ENCODE results near the gene COL26A1. TPM values are rescaled to one million over a fixed set of nuclear protein-coding genes. Genes with fewer than 3 reads are reported as not detected.

The COL26A1 gene
- total and polyA plus RNA-seq, 2 of the 4 experiments (the other 2 are of a cell fraction) = not detected

DNA sequence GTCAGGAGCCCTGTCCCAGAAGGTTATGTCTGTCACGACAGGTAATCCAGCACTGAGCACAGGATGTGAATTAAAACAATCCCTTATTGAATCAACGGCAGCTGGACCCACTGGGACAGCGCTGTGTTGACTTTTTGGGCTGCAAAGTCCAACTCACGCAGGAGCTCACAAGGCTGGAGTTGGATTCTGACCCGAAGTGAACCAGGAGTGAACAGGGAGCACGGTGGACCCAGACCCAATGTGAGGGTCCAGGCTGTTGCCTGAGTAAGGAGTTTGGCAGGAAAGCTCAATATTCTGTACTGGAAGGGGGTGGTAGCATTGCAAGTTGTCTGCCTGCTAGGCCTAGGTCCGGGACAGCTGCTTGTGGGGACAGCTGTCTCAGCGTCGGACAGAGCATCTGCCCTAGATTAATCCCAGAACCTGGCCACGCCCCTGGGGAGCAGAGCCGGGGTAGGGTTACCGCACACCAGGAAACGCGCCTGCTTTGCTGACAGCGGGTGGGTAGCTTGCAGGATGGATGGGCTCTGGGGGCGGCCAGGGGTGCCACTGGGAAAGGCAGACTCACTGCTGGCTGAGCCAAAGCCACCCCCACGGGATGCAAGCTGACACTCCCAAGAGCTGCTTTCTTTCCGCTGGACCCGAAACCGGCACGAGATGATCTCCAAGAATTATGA is 24.0 kb downstream of the COL26A1 start:
- no peak overlapping the region for H3K14ac ChIP-seq (replicated peaks; ENCODE audit: low read depth, low read length)
- H3K4me3 ChIP-seq (ENCODE audit: insufficient read depth, low read depth, low read length) = no peak overlapping the region
- 18% methylated on average over 10 of the region's 21 CpGs; no CpG with 5 or more reads in 1 of the 2 experiments for WGBS, 2 experiments (ENCODE audit: extremely low coverage in 2 of 2, insufficient read length in 1 of 2)
- no peak overlapping the region for H2BK15ac ChIP-seq (ENCODE audit: low read depth, low read length)
- H3K4ac ChIP-seq (ENCODE audit: low read depth, low read length) = no peak overlapping the region
- no peak overlapping the region for H2BK5ac ChIP-seq (ENCODE audit: low read depth, low read length, poor library complexity, severe bottlenecking)
- H3K23ac ChIP-seq (ENCODE audit: low read depth, low read length) = no peak overlapping the region
- in situ Hi-C loops (cut with MboI; ENCODE audit: low sequenced_read_pairs) (no loop called here), intact Hi-C loops (cut with micrococcal nuclease) (no loop called here), dilution Hi-C loops (cut with HindIII; ENCODE audit: low sequenced_read_pairs, unreplicated experiment) (no loop called here)
- DNase-seq (peak; percentile 4), ATAC-seq (ENCODE audit: low read depth) (peak; percentile 60)
- peaks cover 30% of the 10 kb centered on the region for H3K27me3 ChIP-seq (ENCODE audit: control insufficient read depth, insufficient read depth, low read length)
- H2AFZ ChIP-seq (replicated peaks; ENCODE audit: low read length, poor library complexity) = peak overlapping the region; percentile 85
- no peak overlapping the region for H3K18ac ChIP-seq (ENCODE audit: low read depth, low read length)
- ChIA-PET CTCF (no interaction called here), POLR2A (ENCODE audit: unreplicated experiment) (no interaction called here)
- H4K20me1 ChIP-seq (ENCODE audit: insufficient read depth, low read length) = no peaks in the 10 kb centered on the region
- no peak overlapping the region for H2BK120ac ChIP-seq (ENCODE audit: low read depth, low read length)
- H4K91ac ChIP-seq (ENCODE audit: insufficient read depth, low read depth, low read length) = no peak overlapping the region
- no peaks in the 10 kb centered on the region; the same call in 1 of the 2 replicates for H3K4me1 ChIP-seq (ENCODE audit: control insufficient read depth, insufficient read depth, low read length)
- H2AK9ac ChIP-seq (replicated peaks; ENCODE audit: low read depth, low read length, poor library complexity) = no peak overlapping the region
- H3K56ac ChIP-seq (ENCODE audit: extremely low read depth, insufficient read depth, low read length) = no peak overlapping the region
- no peak overlapping the region for H2BK20ac ChIP-seq (ENCODE audit: low read depth, low read length)
- no peak overlapping the region for H3K27ac ChIP-seq (ENCODE audit: insufficient read depth, low read length)
- H3K9ac ChIP-seq (ENCODE audit: low read depth, low read length) = no peak overlapping the region
- no peaks in the 10 kb centered on the region for H3K9me3 ChIP-seq (ENCODE audit: control insufficient read depth, insufficient read depth, low read length)
- H4K8ac ChIP-seq (ENCODE audit: low read depth in 2 of 2, low read length in 2 of 2) = no peak overlapping the region
- BruUV-seq (replicated peaks) = no TSS peak
- no peaks in the 10 kb centered on the region for H3K36me3 ChIP-seq (ENCODE audit: control insufficient read depth, insufficient read depth, low read length)
- 0 out of 2 replicates have a peak, but pooled peaks cover 3% of the 10 kb centered on the region for H3K9me1 ChIP-seq (ENCODE audit: insufficient read depth, low read length)
- H4K5ac ChIP-seq (ENCODE audit: low read depth, low read length) = no peak overlapping the region
- no peak overlapping the region for H2AK5ac ChIP-seq (ENCODE audit: low read depth, low read length)
- H3K79me1 ChIP-seq (ENCODE audit: low read depth in 1 of 2, low read length in 2 of 2) = no peaks in the 10 kb centered on the region
- H3K4me2 ChIP-seq (ENCODE audit: low read depth, low read length) = peak overlapping the region; percentile 62
- TF ChIP-seq RCOR1 (IDR thresholded peaks at IDR 0.05; ENCODE audit: insufficient replicate concordance, low read length) (no peak), FOS (IDR thresholded peaks at IDR 0.05; ENCODE audit: low read depth, low read length) (no peak), BHLHE40 (IDR thresholded peaks at IDR 0.05; ENCODE audit: low read depth, low read length) (no peak), CHD1 (IDR thresholded peaks at IDR 0.05; ENCODE audit: low read depth, low read length) (no peak), CEBPB (IDR thresholded peaks at IDR 0.05; ENCODE audit: low read depth, low read length) (no peak), CTCF (conservative IDR thresholded peaks at IDR 0.05; ENCODE audit: low read depth, low read length) (no peak)
